RWPE1 (cell line): ENCODE data around the gene CADM2.

Source experiments
- CTCF ChIA-PET: fragments of 350-600 bp; sonication (Branson Sonifier 250); formaldehyde crosslinking; extraction: SDS; loops from one replicate; lab custom pipeline; 2021; lab: Yijun Ruan, JAX
- POLR2A ChIA-PET: fragments of 400-600 bp; formaldehyde crosslinking; extraction: SDS; loops from one replicate; lab custom pipeline; 2020; ENCODE audit warnings: antibody characterized with exemption; ENCODE audit not compliant: low non-redundant PET; lab: Yijun Ruan, JAX
- DNase-seq: peaks from one replicate; pipeline ENCODE4 v3.0.0; 2012; ENCODE audit warnings: low spot score
- H3K27ac ChIP-seq: fragments of 450-650 bp; 2 replicates; pipeline ENCODE4 v1.5.1; 2017
- TF ChIP-seq, protein P1 (sequence below): fragments of 450-650 bp; conservative IDR thresholded peaks from 2 replicates; pipeline ENCODE4 v1.5.1; 2017; ENCODE audit warnings: low read depth, mild to moderate bottlenecking

Gene CADM2

DNA sequence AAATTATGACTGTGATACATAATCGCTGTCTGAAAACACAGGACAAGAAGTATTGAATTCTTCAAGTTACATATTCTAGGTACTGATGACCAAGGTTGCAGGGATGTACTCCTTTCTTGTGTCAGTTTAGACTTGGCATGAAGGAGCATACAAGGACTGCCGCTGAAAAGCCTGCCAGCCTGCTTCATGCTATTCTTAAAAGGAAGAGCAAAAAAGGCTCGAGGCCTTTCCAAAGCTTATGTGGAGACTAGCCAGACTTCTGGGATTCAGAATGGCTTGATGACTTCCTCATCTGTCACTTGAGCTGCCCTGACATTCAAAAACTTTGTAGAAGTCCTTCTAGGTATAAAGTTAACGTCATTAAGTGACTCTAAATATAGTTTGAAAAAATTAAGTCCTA lies 92.0 kb downstream of the CADM2 start:
- CTCF ChIA-PET: no interaction called here
- no peak for DNase-seq
- POLR2A ChIA-PET: no interaction called here
- no peak overlapping the region for H3K27ac ChIP-seq
- TF ChIP-seq, protein P1, sequence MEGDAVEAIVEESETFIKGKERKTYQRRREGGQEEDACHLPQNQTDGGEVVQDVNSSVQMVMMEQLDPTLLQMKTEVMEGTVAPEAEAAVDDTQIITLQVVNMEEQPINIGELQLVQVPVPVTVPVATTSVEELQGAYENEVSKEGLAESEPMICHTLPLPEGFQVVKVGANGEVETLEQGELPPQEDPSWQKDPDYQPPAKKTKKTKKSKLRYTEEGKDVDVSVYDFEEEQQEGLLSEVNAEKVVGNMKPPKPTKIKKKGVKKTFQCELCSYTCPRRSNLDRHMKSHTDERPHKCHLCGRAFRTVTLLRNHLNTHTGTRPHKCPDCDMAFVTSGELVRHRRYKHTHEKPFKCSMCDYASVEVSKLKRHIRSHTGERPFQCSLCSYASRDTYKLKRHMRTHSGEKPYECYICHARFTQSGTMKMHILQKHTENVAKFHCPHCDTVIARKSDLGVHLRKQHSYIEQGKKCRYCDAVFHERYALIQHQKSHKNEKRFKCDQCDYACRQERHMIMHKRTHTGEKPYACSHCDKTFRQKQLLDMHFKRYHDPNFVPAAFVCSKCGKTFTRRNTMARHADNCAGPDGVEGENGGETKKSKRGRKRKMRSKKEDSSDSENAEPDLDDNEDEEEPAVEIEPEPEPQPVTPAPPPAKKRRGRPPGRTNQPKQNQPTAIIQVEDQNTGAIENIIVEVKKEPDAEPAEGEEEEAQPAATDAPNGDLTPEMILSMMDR: no peak

DNA sequence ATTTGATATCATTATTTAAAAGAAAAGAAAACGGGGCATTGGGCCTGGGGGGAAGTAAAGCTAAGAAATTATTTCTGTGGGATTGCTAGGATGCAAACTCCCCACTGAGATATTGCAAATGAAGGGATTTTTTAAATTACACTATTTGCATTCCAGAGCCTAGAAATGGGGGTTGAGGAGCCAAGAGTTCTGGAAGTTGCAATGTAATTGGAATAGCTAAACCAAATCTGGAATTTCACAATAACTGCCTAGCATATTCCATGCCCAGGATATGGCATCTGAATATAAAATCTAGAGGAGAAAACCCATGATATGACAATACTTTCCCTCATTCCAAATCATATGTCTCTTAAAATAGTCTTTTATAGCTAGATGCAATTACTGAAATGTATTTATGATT lies 93.0 kb downstream of the CADM2 start:
- H3K27ac ChIP-seq: no peak overlapping the region
- ChIA-PET CTCF (no interaction called here), POLR2A (no interaction called here)
- TF ChIP-seq, protein P1: no peak
- DNase-seq: no peak

DNA sequence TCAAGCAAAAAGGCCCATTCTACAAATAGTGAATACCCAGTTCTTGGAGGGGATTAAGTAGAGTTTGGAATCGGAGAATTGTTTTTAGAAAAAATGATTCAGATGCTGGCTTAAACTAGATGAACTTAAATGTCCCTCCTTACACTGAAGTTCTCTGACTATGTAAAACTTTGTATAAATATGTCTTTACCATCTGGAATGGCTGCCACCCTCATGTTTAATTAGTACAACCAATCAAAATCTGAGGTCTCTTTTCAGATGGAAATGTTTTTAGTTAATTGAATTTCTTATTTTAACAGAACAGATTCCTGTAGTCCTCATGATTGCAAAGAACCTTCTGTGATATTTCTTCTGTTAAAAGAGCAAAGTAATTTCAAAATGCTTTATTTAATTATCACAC lies 94.8 kb downstream of the CADM2 start:
- ChIA-PET POLR2A (no interaction called here), CTCF (no interaction called here)
- DNase-seq: no peak
- no peak overlapping the region for H3K27ac ChIP-seq
- TF ChIP-seq, protein P1: no peak

DNA sequence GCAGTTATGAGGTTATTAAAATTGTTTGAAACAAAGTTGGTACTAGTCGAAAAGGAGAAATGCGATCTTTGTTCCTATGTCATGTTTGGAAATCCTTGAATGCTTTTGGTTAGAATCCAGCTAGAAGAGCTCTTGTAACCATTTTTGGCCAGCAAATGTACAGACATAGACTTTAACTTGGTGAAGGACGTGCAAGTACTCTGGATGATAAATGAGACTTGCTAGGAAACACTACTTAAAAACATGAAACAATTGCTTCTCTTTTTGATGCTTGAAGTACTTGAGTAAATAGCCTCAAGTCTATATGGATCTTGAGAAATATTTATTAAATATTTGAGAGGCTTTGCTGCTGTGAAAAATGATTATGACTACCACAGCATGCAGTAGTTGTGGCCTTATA lies 95.8 kb downstream of the CADM2 start:
- H3K27ac ChIP-seq: no peak overlapping the region
- CTCF ChIA-PET: no interaction called here

DNA sequence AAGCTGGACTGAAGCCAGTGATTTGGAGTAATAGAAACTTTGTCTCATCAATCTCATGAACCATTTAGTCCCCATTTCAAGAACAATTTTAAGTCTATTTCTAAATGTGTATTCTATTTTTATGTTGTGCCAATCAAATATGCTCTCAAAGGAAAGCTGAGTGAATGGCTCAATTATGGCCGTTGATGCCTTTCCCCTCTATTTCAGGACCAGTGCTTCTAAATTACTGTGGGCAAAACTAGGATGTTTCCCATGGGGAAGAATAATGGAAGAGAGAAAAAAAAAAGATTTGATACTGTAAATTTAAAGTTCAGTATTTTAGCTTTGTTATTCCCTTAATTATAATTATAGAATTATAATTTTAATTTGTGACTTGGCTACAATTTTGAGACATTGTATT lies 110.1 kb downstream of the CADM2 start:
- no peak for DNase-seq
- H3K27ac ChIP-seq: no peak overlapping the region
- ChIA-PET POLR2A (no interaction called here), CTCF (no interaction called here)
- TF ChIP-seq, protein P1: no peak

More for the DNA sequence above, 95.8 kb downstream of the CADM2 start:
- TF ChIP-seq, protein P1: no peak
- POLR2A ChIA-PET: no interaction called here
- DNase-seq: no peak

DNA sequence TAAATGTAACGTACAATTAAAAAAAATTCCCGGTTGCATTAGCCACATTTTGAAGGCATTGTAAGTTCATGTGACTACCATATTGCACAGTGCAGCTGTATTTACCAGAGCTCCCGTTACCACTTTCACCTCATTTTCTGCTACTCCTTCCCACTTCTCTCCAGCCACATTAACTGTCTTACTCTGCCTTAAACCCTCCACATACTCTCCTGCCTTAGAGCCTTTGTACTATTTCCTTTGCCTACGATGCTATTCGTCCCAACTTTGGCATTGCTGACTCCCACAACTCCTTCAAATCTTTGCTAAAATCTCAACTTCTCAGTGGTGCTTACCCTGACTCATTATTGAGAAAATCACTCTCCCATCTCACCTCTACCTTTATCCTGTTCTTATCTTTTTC lies 115.2 kb downstream of the CADM2 start:
- H3K27ac ChIP-seq: no peak overlapping the region
- TF ChIP-seq, protein P1: no peak
- DNase-seq: no peak
- POLR2A ChIA-PET: no interaction called here
- CTCF ChIA-PET: no interaction called here

DNA sequence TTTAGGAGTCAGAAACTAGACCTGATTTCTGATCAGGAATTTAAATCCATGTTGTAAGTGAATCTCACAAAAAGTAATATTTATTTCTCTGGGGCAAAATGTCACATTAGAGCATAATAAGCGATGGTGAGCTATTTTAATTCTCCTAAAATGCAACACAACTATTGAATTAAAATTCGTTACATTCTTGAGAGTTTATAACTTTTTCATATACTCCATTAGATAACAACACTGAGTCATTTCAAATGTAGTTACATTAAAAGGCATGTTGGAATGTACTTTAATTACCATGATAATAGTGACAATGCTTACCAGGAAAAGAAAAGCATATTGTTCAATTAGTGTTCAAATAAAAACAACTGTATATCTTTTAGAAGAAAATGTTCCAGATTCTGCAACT lies 116.9 kb downstream of the CADM2 start:
- ChIA-PET POLR2A (no interaction called here), CTCF (no interaction called here)
- no peak for DNase-seq
- H3K27ac ChIP-seq: no peak overlapping the region
- TF ChIP-seq, protein P1: no peak
